Measurements from ENCODE around the gene ZNFX1.

- no peak for TF ChIP-seq CTCF (conservative IDR thresholded peaks at IDR 0.05 in 1 of 2, IDR thresholded peaks at IDR 0.05 in 1 of 2; ENCODE audit: low read depth in 1 of 2, low read length in 2 of 2)
- TF ChIP-seq EZH2 (IDR thresholded peaks at IDR 0.05; ENCODE audit: low read length, missing control alignments), result no peak
Observed at GRCh38 chr20:49286689-49287551, 9.1 kb upstream of the ZNFX1 start.
